Measurements from ENCODE around the gene STK32C. TPM values are rescaled to one million over a fixed set of nuclear protein-coding genes. Genes with fewer than 3 reads are reported as not detected.

Gene STK32C
- total and polyA plus RNA-seq, 2 donors from 2014 or later: 11.6 to 14.4 TPM

DNA sequence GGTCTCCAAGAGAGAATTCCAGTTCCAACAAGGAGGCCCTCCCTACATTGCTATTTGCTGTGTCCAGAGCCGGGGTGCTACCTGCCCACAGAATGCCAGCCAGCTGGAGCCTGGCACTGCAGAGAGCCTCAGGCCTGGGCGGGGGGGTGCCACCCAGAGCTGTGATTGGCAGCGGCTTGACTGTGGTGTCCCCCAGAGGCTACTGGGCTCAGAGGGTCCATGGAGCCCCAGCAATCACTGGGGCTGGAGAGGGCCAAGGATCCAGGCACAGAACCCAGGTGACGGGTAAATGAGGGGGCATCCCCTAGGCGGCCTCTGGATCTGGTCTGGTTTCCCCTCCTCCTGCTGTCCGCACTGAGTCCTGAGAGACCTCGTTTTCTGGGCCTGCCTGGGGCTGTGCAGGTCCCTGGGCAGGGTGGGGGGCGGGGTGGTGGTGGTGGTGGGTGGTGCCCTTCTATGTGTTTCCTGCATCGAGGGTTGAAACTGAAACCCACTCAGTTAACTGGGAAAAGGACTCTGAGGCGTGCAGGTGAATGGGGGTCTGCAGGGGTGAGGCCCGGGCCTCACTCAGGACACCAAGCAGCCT lies 108.4 kb downstream of the STK32C start:
- FAIRE-seq (no peak), DNase-seq (no peak)
- TF ChIP-seq, protein P1, sequence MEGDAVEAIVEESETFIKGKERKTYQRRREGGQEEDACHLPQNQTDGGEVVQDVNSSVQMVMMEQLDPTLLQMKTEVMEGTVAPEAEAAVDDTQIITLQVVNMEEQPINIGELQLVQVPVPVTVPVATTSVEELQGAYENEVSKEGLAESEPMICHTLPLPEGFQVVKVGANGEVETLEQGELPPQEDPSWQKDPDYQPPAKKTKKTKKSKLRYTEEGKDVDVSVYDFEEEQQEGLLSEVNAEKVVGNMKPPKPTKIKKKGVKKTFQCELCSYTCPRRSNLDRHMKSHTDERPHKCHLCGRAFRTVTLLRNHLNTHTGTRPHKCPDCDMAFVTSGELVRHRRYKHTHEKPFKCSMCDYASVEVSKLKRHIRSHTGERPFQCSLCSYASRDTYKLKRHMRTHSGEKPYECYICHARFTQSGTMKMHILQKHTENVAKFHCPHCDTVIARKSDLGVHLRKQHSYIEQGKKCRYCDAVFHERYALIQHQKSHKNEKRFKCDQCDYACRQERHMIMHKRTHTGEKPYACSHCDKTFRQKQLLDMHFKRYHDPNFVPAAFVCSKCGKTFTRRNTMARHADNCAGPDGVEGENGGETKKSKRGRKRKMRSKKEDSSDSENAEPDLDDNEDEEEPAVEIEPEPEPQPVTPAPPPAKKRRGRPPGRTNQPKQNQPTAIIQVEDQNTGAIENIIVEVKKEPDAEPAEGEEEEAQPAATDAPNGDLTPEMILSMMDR (IDR thresholded peaks at IDR 0.05; ENCODE audit: borderline replicate concordance, extremely low read depth, insufficient read depth): no peak
- Histone ChIP-seq H3K9ac (ENCODE audit: low read length in 3 of 3) (no peak overlapping the region), H3K27me3 (ENCODE audit: control insufficient read depth, insufficient read depth, low read length) (no peaks in the 10 kb centered on the region), H3K27ac (ENCODE audit: low read depth in 2 of 2, low read length in 2 of 2) (no peak overlapping the region), H3K9me3 (ENCODE audit: control insufficient read depth in 2 of 3, insufficient read depth in 1 of 3, low read length in 3 of 3) (no peaks in the 10 kb centered on the region), H3K4me1 (ENCODE audit: control insufficient read depth in 2 of 3, insufficient read depth in 2 of 3, low read depth in 1 of 3, low read length in 3 of 3) (no peaks in the 10 kb centered on the region), H3K36me3 (ENCODE audit: control insufficient read depth in 2 of 3, insufficient read depth in 3 of 3, low read length in 3 of 3) (no peaks in the 10 kb centered on the region), H3K4me3 (ENCODE audit: low read length in 3 of 3) (no peak overlapping the region)
- intact Hi-C loops (cut with DNase I): no loop called here

DNA sequence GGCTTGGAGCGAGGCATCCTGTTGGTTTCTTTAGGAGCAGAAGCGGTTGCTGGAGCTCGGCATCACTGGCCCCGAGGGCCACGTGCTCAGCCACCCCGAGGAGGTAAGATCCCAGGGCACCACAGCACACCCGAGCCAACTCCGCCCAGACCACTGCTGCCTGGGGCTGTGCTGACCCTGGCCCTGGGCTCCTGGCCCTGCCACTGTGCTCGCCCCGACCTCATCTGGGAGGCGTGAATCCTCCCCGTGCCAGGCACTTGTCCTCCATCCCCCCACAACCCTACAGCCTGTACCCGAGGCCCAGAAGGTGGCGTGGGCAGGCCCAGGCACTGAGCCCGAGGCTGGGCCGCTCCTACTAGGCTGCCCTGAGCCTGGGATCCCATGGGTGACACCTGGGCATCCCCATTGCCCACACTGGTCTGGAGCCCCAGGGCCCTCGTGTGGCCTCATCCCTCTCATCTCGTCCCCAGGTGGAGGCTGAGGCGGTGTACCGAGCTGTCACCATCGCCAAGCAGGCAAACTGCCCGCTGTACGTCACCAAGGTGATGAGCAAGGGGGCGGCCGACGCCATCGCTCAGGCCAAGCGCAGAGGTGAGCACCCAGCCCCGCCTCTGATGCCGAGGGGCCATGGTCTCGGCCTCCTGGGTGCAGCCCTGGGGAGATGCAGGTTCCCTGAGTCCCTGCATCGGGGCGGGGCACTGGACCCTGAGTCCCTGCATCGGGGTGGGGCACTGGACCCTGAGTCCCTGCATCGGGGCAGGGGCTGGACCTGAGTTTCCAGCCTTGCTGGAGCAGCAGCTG lies 109.2 kb downstream of the STK32C start:
- no peak overlapping the region for H3K9ac ChIP-seq (ENCODE audit: low read length in 3 of 3)
- no peaks in the 10 kb centered on the region for H3K27me3 ChIP-seq (ENCODE audit: control insufficient read depth, insufficient read depth, low read length)
- H3K9me3 ChIP-seq (ENCODE audit: control insufficient read depth in 2 of 3, insufficient read depth in 1 of 3, low read length in 3 of 3): no peaks in the 10 kb centered on the region
- DNase-seq (peak in 1 of 5 donors; percentile 70), FAIRE-seq (no peak)
- no peak overlapping the region for H3K4me3 ChIP-seq (ENCODE audit: low read length in 3 of 3)
- H3K4me1 ChIP-seq (ENCODE audit: control insufficient read depth in 2 of 3, insufficient read depth in 2 of 3, low read depth in 1 of 3, low read length in 3 of 3): no peaks in the 10 kb centered on the region
- no peaks in the 10 kb centered on the region for H3K36me3 ChIP-seq (ENCODE audit: control insufficient read depth in 2 of 3, insufficient read depth in 3 of 3, low read length in 3 of 3)
- intact Hi-C loops (cut with DNase I): no loop called here
- no peak overlapping the region for H3K27ac ChIP-seq (ENCODE audit: low read depth in 2 of 2, low read length in 2 of 2)
- TF ChIP-seq, protein P1 (IDR thresholded peaks at IDR 0.05; ENCODE audit: borderline replicate concordance, extremely low read depth, insufficient read depth): no peak

DNA sequence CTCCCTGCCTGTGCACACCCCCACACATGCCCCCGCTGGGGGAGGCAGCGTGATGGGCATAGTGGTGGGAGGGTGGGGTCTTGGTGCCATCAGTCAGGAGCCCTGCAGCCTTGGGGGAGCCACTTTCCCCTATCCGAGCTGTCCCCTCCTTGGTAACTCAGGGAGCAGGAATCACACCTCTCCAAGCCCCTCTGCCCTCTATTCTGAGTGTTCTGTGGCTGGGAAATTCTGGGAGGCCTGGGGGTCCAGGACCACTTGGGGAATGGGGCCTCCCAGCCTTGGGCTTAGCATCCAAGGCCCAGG lies 109.7 kb downstream of the STK32C start:
- FAIRE-seq (no peak), DNase-seq (no peak)
- H3K4me1 ChIP-seq (ENCODE audit: control insufficient read depth in 2 of 3, insufficient read depth in 2 of 3, low read depth in 1 of 3, low read length in 3 of 3): no peaks in the 10 kb centered on the region
- H3K27ac ChIP-seq (ENCODE audit: low read depth in 2 of 2, low read length in 2 of 2): no peak overlapping the region
- TF ChIP-seq, protein P1 (IDR thresholded peaks at IDR 0.05; ENCODE audit: borderline replicate concordance, extremely low read depth, insufficient read depth): no peak
- H3K4me3 ChIP-seq (ENCODE audit: low read length in 3 of 3): no peak overlapping the region
- intact Hi-C loops (cut with DNase I): no loop called here
- no peaks in the 10 kb centered on the region for H3K9me3 ChIP-seq (ENCODE audit: control insufficient read depth in 2 of 3, insufficient read depth in 1 of 3, low read length in 3 of 3)
- H3K27me3 ChIP-seq (ENCODE audit: control insufficient read depth, insufficient read depth, low read length): no peaks in the 10 kb centered on the region
- H3K9ac ChIP-seq (ENCODE audit: low read length in 3 of 3): no peak overlapping the region
- no peaks in the 10 kb centered on the region for H3K36me3 ChIP-seq (ENCODE audit: control insufficient read depth in 2 of 3, insufficient read depth in 3 of 3, low read length in 3 of 3)
